Retinal pigment epithelial cell (primary cell): ENCODE data around the gene LCAT.
"Not testable (repeated sequence)": the region's sequence is repeated elsewhere in the genome, so short reads cannot be mapped to it uniquely, and the experiment has no call there.

Source experiments
- DNase-seq: peaks from one replicate; pipeline ENCODE4 v3.0.0-alpha.2; 2010; ENCODE audit warnings: low read depth
- H3K4me3 ChIP-seq: 2 replicates; pipeline ENCODE4 v1.5.1; 2011; ENCODE audit warnings: mild to moderate bottlenecking, low read length, control low read depth, moderate library complexity
- CTCF ChIP-seq: conservative IDR thresholded peaks from 2 replicates; pipeline ENCODE4 v1.5.1; 2011; ENCODE audit warnings: low read depth, low read length, control low read depth, inconsistent platforms

LCAT gene

DNA sequence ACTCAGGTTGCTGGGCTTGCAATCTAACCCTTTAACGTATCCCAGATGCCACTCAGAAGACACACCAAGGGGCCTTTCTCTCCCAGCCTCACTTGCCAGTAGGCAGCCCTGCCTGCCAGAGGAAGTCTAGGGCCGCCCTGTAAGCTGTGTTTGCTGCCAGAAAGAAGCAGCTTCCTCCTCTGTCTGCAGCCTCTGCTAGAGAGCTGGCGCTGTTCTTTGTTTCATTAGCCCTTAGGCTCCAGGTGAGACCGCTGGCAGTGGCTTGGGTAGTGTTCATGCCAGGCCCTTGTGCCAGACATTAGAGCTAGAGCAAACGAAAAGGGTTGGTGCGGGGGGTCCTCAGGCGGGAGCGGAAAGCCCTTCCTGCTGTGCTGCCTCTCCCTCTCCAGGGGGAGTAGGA is 21.2 kb downstream of the LCAT start:
- no peak for TF ChIP-seq CTCF
- no peak overlapping the region for H3K4me3 ChIP-seq
- DNase-seq: no peak

- no peak for DNase-seq
- no peak for TF ChIP-seq CTCF
Observed at GRCh38 chr16:67922221-67922620, 21.7 kb downstream of the LCAT start.

GRCh38 chr16:67919622-67920221 is 24.2 kb downstream of the LCAT start:
- no peak for TF ChIP-seq CTCF
- H3K4me3 ChIP-seq: no peak overlapping the region
- DNase-seq: no peak

More at GRCh38 chr16:67922221-67922620, 21.7 kb downstream of the LCAT start:
- no peak overlapping the region for H3K4me3 ChIP-seq

DNA sequence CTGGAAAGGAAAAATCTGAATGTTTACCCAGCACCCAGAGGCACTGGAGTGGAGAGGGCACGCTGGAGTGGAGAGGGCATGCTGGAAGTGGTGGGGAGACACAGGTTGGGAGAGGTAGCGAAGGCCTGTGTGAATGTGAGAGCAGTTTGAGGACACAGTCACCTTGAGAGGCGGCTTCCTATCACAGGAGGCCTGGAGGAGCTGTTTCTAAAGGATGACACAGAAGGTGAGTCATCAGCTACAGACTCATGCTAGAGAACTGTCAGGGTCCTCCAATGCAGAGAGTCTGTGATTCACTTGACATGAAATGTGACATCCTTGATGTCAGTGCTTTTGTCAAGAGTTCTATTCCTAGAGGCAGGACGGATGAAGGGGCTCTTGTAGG is 26.1 kb downstream of the LCAT start:
- no peak for DNase-seq
- no peak for TF ChIP-seq CTCF
- no peak overlapping the region for H3K4me3 ChIP-seq

- TF ChIP-seq CTCF: no peak
- DNase-seq: no peak
- H3K4me3 ChIP-seq: no peak overlapping the region
Observed at GRCh38 chr16:67917140-67917851, 26.6 kb downstream of the LCAT start.

DNA sequence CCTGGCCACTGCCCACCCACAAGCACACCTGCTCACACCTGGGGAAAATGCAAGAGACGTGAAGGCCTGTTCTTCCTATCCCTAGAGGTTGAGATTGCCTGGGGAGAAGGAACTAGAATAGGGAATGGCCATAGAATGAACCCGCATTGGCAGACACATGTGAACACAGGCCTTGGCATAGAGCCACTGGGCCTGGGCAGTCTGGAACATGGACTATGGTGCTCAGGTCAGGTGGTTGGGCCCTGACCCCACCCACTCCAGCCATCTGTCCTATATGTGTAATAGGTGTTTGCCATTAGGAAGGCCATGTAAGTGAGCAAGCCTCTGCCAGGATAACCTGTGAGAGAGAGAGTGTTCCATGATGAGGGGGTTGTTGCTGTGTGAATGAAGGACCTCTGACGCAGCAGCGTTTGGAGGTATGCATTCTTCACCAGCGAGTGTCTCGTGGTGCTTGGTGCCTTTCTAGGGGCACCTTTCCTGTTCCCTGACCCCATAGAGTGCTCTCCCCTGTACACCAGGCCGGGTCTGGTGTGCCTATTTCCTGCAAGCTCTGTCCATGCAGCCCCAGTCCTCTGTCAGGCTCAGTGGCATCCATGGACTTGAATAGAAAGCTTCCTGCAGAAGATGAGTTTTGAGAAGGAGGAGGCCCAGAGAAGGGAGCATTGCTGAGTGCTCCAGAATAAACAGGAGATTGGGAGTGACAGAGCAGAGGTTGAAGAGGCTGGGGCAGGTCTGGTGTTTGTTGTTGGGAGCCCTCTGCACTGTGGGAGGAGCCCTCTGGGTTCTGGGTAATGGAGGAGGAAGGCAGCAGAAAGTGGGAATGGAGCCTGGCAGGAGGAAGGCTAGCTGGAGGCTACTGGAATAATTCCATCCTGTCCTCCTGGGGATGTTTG is 27.8 kb downstream of the LCAT start:
- no peak for TF ChIP-seq CTCF
- DNase-seq: no peak
- H3K4me3 ChIP-seq: no peak overlapping the region

GRCh38 chr16:67915496-67915769 is 28.5 kb downstream of the LCAT start:
- not testable (repeated sequence) for DNase-seq, H3K4me3 ChIP-seq
